ENCODE data around the gene TMEM244.
"Not testable (repeated sequence)": the region's sequence is repeated elsewhere in the genome, so short reads cannot be mapped to it uniquely, and the experiment has no call there.

TMEM244 gene

GRCh38 chr6:129889580-129889979 is 28.5 kb upstream of the TMEM244 start:
- H3K4me1 ChIP-seq (ENCODE audit: insufficient read depth, low read length) = no peaks in the 10 kb centered on the region; the same call in 1 of the 2 replicates
- no peaks in the 10 kb centered on the region for H3K27me3 ChIP-seq (ENCODE audit: insufficient read depth, low read length)
- H3K4me3 ChIP-seq (ENCODE audit: low read length) = no peak overlapping the region
- H3K9me3 ChIP-seq (ENCODE audit: insufficient read depth, low read depth, low read length) = no peaks in the 10 kb centered on the region
- no peak overlapping the region for H3K9ac ChIP-seq (ENCODE audit: low read depth, low read length)
- no peak overlapping the region for H3K27ac ChIP-seq (ENCODE audit: low read length)
- no peaks in the 10 kb centered on the region for H3K36me3 ChIP-seq (ENCODE audit: insufficient read depth, low read depth, low read length)

- H3K4me3 ChIP-seq (ENCODE audit: low read length) = no peak overlapping the region
- H3K36me3 ChIP-seq (ENCODE audit: insufficient read depth, low read depth, low read length) = no peaks in the 10 kb centered on the region
- no peaks in the 10 kb centered on the region; the same call in 1 of the 2 replicates for H3K4me1 ChIP-seq (ENCODE audit: insufficient read depth, low read length)
- H3K9ac ChIP-seq (ENCODE audit: low read depth, low read length) = no peak overlapping the region
- H3K9me3 ChIP-seq (ENCODE audit: insufficient read depth, low read depth, low read length) = no peaks in the 10 kb centered on the region
- H3K27ac ChIP-seq (ENCODE audit: low read length) = no peak overlapping the region
- no peaks in the 10 kb centered on the region for H3K27me3 ChIP-seq (ENCODE audit: insufficient read depth, low read length)
These were observed 25.5 kb upstream of the TMEM244 start for GRCh38 chr6:129886401-129887155.

GRCh38 chr6:129884211-129884610 is 23.1 kb upstream of the TMEM244 start:
- H3K27me3 ChIP-seq (ENCODE audit: insufficient read depth, low read length) = no peaks in the 10 kb centered on the region
- no peak overlapping the region for H3K9ac ChIP-seq (ENCODE audit: low read depth, low read length)
- no peak overlapping the region for H3K27ac ChIP-seq (ENCODE audit: low read length)
- no peak overlapping the region for H3K4me3 ChIP-seq (ENCODE audit: low read length)
- no peaks in the 10 kb centered on the region for H3K4me1 ChIP-seq (ENCODE audit: insufficient read depth, low read length)
- H3K36me3 ChIP-seq (ENCODE audit: insufficient read depth, low read depth, low read length) = no peaks in the 10 kb centered on the region
- no peaks in the 10 kb centered on the region for H3K9me3 ChIP-seq (ENCODE audit: insufficient read depth, low read depth, low read length)

DNA sequence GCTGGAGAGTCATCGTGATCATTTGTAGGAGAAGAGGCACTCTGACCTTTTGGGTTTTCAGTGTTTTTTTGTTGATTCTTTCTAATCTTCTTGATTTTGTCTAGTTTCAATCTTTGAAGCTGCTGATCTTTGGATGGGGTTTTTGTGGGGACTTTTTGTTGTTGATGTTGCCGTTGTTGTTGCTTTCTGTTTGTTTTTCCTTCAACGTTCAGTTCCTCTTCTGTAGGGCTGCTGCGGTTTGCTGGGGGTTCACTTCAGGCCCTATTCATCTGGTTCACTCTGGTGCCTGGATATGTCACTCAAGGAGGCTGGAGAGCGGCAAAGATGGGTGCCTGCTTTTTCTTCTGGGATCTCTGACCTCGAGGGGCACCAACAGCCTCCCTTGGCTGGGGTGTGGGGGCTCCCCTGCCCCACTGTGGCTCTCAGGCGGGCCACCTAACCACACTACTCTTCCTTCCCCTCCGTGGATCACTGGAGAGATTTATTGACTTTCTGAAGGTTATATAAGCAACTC is 21.5 kb upstream of the TMEM244 start:
- H3K27me3 ChIP-seq (ENCODE audit: insufficient read depth, low read length) = no peaks in the 10 kb centered on the region
- H3K9me3 ChIP-seq (ENCODE audit: insufficient read depth, low read depth, low read length) = no peaks in the 10 kb centered on the region
- no peaks in the 10 kb centered on the region for H3K4me1 ChIP-seq (ENCODE audit: insufficient read depth, low read length)
- H3K36me3 ChIP-seq (ENCODE audit: insufficient read depth, low read depth, low read length) = no peaks in the 10 kb centered on the region
- H3K4me3 ChIP-seq (ENCODE audit: low read length) = no peak overlapping the region
- no peak overlapping the region for H3K9ac ChIP-seq (ENCODE audit: low read depth, low read length)
- no peak overlapping the region for H3K27ac ChIP-seq (ENCODE audit: low read length)

GRCh38 chr6:129877894-129878293 is 16.8 kb upstream of the TMEM244 start:
- not testable (repeated sequence) for H3K27ac ChIP-seq (ENCODE audit: low read length); H3K36me3 ChIP-seq (ENCODE audit: insufficient read depth, low read depth, low read length)

GRCh38 chr6:129875610-129876520 is 14.8 kb upstream of the TMEM244 start:
- Histone ChIP-seq H3K9me3 (ENCODE audit: insufficient read depth, low read depth, low read length) (no peaks in the 10 kb centered on the region), H3K36me3 (ENCODE audit: insufficient read depth, low read depth, low read length) (no peaks in the 10 kb centered on the region), H3K27ac (ENCODE audit: low read length) (no peak overlapping the region), H3K27me3 (ENCODE audit: insufficient read depth, low read length) (no peaks in the 10 kb centered on the region), H3K9ac (ENCODE audit: low read depth, low read length) (no peak overlapping the region), H3K4me1 (ENCODE audit: insufficient read depth, low read length) (no peaks in the 10 kb centered on the region), H3K4me3 (ENCODE audit: low read length) (no peak overlapping the region)

More at GRCh38 chr6:129877894-129878293, 16.8 kb upstream of the TMEM244 start:
- H3K9me3 ChIP-seq (ENCODE audit: insufficient read depth, low read depth, low read length); H3K4me1 ChIP-seq (ENCODE audit: insufficient read depth, low read length); H3K9ac ChIP-seq (ENCODE audit: low read depth, low read length); H3K27me3 ChIP-seq (ENCODE audit: insufficient read depth, low read length); H3K4me3 ChIP-seq (ENCODE audit: low read length): not testable (repeated sequence)

GRCh38 chr6:129874837-129875236 is 13.7 kb upstream of the TMEM244 start:
- H3K9ac ChIP-seq (ENCODE audit: low read depth, low read length) = no peak overlapping the region
- no peak overlapping the region for H3K4me3 ChIP-seq (ENCODE audit: low read length)
- no peaks in the 10 kb centered on the region for H3K4me1 ChIP-seq (ENCODE audit: insufficient read depth, low read length)
- H3K36me3 ChIP-seq (ENCODE audit: insufficient read depth, low read depth, low read length) = no peaks in the 10 kb centered on the region
- H3K9me3 ChIP-seq (ENCODE audit: insufficient read depth, low read depth, low read length) = no peaks in the 10 kb centered on the region
- H3K27ac ChIP-seq (ENCODE audit: low read length) = no peak overlapping the region
- no peaks in the 10 kb centered on the region for H3K27me3 ChIP-seq (ENCODE audit: insufficient read depth, low read length)

- no peak overlapping the region for H3K4me3 ChIP-seq (ENCODE audit: low read length)
- no peaks in the 10 kb centered on the region for H3K36me3 ChIP-seq (ENCODE audit: insufficient read depth, low read depth, low read length)
- no peak overlapping the region for H3K27ac ChIP-seq (ENCODE audit: low read length)
- no peaks in the 10 kb centered on the region for H3K4me1 ChIP-seq (ENCODE audit: insufficient read depth, low read length)
- no peaks in the 10 kb centered on the region for H3K9me3 ChIP-seq (ENCODE audit: insufficient read depth, low read depth, low read length)
- no peak overlapping the region for H3K9ac ChIP-seq (ENCODE audit: low read depth, low read length)
- H3K27me3 ChIP-seq (ENCODE audit: insufficient read depth, low read length) = no peaks in the 10 kb centered on the region
These were observed 11.5 kb upstream of the TMEM244 start for GRCh38 chr6:129872586-129872985.

- Histone ChIP-seq H3K36me3 (ENCODE audit: insufficient read depth, low read depth, low read length) (no peaks in the 10 kb centered on the region), H3K27ac (ENCODE audit: low read length) (no peak overlapping the region), H3K9ac (ENCODE audit: low read depth, low read length) (no peak overlapping the region), H3K27me3 (ENCODE audit: insufficient read depth, low read length) (no peaks in the 10 kb centered on the region), H3K9me3 (ENCODE audit: insufficient read depth, low read depth, low read length) (no peaks in the 10 kb centered on the region), H3K4me1 (ENCODE audit: insufficient read depth, low read length) (no peaks in the 10 kb centered on the region; the same call in 1 of the 2 replicates), H3K4me3 (ENCODE audit: low read length) (no peak overlapping the region)
These were observed 10.1 kb upstream of the TMEM244 start for GRCh38 chr6:129871221-129871620.

- Histone ChIP-seq H3K9ac (ENCODE audit: low read depth, low read length) (no peak overlapping the region), H3K27me3 (ENCODE audit: insufficient read depth, low read length) (no peaks in the 10 kb centered on the region), H3K4me1 (ENCODE audit: insufficient read depth, low read length) (no peaks in the 10 kb centered on the region; the same call in 1 of the 2 replicates), H3K9me3 (ENCODE audit: insufficient read depth, low read depth, low read length) (no peaks in the 10 kb centered on the region), H3K4me3 (ENCODE audit: low read length) (no peak overlapping the region), H3K36me3 (ENCODE audit: insufficient read depth, low read depth, low read length) (no peaks in the 10 kb centered on the region), H3K27ac (ENCODE audit: low read length) (no peak overlapping the region)
These were observed 6.3 kb upstream of the TMEM244 start for GRCh38 chr6:129867403-129867802.

DNA sequence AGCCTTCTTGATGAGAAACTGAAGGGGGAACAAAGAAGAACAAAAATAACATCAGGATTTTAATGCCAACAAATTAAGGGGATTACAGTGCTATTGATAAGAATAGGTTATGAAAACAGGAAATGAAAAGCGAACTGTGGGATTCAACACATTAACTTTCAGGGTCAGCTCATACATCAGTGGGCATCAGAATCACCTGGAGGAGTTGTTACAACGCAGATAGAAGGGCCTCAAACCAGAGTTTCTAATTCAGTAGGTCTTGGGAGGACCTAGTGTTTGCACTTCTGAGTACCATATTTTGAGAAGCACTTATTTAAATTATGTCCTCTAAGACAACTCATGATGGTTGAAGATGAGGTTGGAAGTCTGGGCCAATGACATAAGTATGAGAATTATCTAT is 5.6 kb upstream of the TMEM244 start:
- Histone ChIP-seq H3K9me3 (ENCODE audit: insufficient read depth, low read depth, low read length) (no peaks in the 10 kb centered on the region), H3K36me3 (ENCODE audit: insufficient read depth, low read depth, low read length) (no peaks in the 10 kb centered on the region), H3K27me3 (ENCODE audit: insufficient read depth, low read length) (no peaks in the 10 kb centered on the region), H3K4me3 (ENCODE audit: low read length) (no peak overlapping the region), H3K27ac (ENCODE audit: low read length) (no peak overlapping the region), H3K9ac (ENCODE audit: low read depth, low read length) (no peak overlapping the region), H3K4me1 (ENCODE audit: insufficient read depth, low read length) (no peaks in the 10 kb centered on the region; the same call in 1 of the 2 replicates)

Data from iPS-20b (cell line).